HG02970 (cell line): ENCODE results near the gene SMIM11.
"Not testable (repeated sequence)": the region's sequence is repeated elsewhere in the genome, so short reads cannot be mapped to it uniquely, and the experiment has no call there.

Experiments used
- ATAC-seq: cut with Tn5 transposase; IDR thresholded peaks from one replicate; pipeline ENCODE4 v1.9.1; 2021; ENCODE audit warnings: mild to moderate bottlenecking, moderate library complexity, moderate number of reproducible peaks; ENCODE audit not compliant: unreplicated experiment, low FRiP score

The SMIM11 gene

GRCh38 chr21:34353182-34353581 lies 22.1 kb upstream of the SMIM11 start:
- no peak for ATAC-seq

- ATAC-seq: no peak
Observed at GRCh38 chr21:34354836-34355235, 20.5 kb upstream of the SMIM11 start.

GRCh38 chr21:34355570-34355969 lies 19.7 kb upstream of the SMIM11 start:
- no peak for ATAC-seq

GRCh38 chr21:34357889-34358288 lies 17.4 kb upstream of the SMIM11 start:
- ATAC-seq: no peak

- no peak for ATAC-seq
Observed at GRCh38 chr21:34358866-34359265, 16.4 kb upstream of the SMIM11 start.

- ATAC-seq: no peak
Observed at GRCh38 chr21:34360488-34361241, 14.6 kb upstream of the SMIM11 start.

GRCh38 chr21:34362136-34362444 lies 13.2 kb upstream of the SMIM11 start:
- ATAC-seq: no peak

- ATAC-seq: no peak
Observed at GRCh38 chr21:34362670-34363069, 12.6 kb upstream of the SMIM11 start.

GRCh38 chr21:34363733-34364132 lies 11.6 kb upstream of the SMIM11 start, which contains the start of gene KCNE2:
KCNE2 (plus strand) TSS chr21:34364006; CDS start chr21:34370479, 6,473 bp downstream.
- ATAC-seq: no peak

GRCh38 chr21:34364921-34365320 lies 10.4 kb upstream of the SMIM11 start:
- ATAC-seq: no peak

GRCh38 chr21:34365809-34366208 lies 9.5 kb upstream of the SMIM11 start:
- no peak for ATAC-seq

GRCh38 chr21:34367320-34367935 lies 7.9 kb upstream of the SMIM11 start:
- no peak for ATAC-seq

- ATAC-seq: no peak
Observed at GRCh38 chr21:34369741-34370140, 5.6 kb upstream of the SMIM11 start.

GRCh38 chr21:34372321-34372720 lies 3.0 kb upstream of the SMIM11 start:
- ATAC-seq: no peak

GRCh38 chr21:34374462-34374861 lies 845 bp upstream of the SMIM11 start:
- not testable (repeated sequence) for ATAC-seq

GRCh38 chr21:34375619-34375972 lies 289 bp downstream of the SMIM11 start:
- peak; percentile 65 for ATAC-seq

- not testable (repeated sequence) for ATAC-seq
Observed at GRCh38 chr21:34383138-34383537, 7.8 kb downstream of the SMIM11 start.

GRCh38 chr21:34383724-34384415 lies 8.6 kb downstream of the SMIM11 start:
- ATAC-seq: not testable (repeated sequence)

- not testable (repeated sequence) for ATAC-seq
Observed at GRCh38 chr21:34400522-34400921, 25.2 kb downstream of the SMIM11 start.

- not testable (repeated sequence) for ATAC-seq
Observed at GRCh38 chr21:34404742-34405141, 29.4 kb downstream of the SMIM11 start.

- not testable (repeated sequence) for ATAC-seq
Observed at GRCh38 chr21:34405686-34406085, 30.4 kb downstream of the SMIM11 start.

GRCh38 chr21:34406102-34406501 lies 30.8 kb downstream of the SMIM11 start:
- ATAC-seq: not testable (repeated sequence)
